Mucosa of stomach (tissue), 1 donor: ENCODE measurements around the gene FLT3LG.

Experiments used
- H3K27me3 ChIP-seq: one replicate; pipeline ENCODE4 v1.7.0; 2013; ENCODE audit warnings: mild to moderate bottlenecking, low read length; ENCODE audit not compliant: control insufficient read depth, insufficient read depth
- H3K36me3 ChIP-seq: one replicate; pipeline ENCODE4 v1.7.0; 2013; ENCODE audit warnings: low read length; ENCODE audit not compliant: control insufficient read depth, insufficient read depth
- H3K4me1 ChIP-seq: one replicate; pipeline ENCODE4 v1.7.0; 2013; ENCODE audit warnings: mild to moderate bottlenecking, low read length; ENCODE audit not compliant: control insufficient read depth, insufficient read depth
- H3K4me3 ChIP-seq: one replicate; pipeline ENCODE4 v1.7.0; 2013; ENCODE audit warnings: low read length
- H3K9ac ChIP-seq: one replicate; pipeline ENCODE4 v1.7.0; 2013; ENCODE audit warnings: mild to moderate bottlenecking, low read length, moderate library complexity
- H3K9me3 ChIP-seq: one replicate; pipeline ENCODE4 v1.7.0; 2013; ENCODE audit warnings: mild to moderate bottlenecking, low read length, moderate library complexity; ENCODE audit not compliant: control insufficient read depth
- donor health status: Pancreatic carcinoma.

FLT3LG gene

DNA sequence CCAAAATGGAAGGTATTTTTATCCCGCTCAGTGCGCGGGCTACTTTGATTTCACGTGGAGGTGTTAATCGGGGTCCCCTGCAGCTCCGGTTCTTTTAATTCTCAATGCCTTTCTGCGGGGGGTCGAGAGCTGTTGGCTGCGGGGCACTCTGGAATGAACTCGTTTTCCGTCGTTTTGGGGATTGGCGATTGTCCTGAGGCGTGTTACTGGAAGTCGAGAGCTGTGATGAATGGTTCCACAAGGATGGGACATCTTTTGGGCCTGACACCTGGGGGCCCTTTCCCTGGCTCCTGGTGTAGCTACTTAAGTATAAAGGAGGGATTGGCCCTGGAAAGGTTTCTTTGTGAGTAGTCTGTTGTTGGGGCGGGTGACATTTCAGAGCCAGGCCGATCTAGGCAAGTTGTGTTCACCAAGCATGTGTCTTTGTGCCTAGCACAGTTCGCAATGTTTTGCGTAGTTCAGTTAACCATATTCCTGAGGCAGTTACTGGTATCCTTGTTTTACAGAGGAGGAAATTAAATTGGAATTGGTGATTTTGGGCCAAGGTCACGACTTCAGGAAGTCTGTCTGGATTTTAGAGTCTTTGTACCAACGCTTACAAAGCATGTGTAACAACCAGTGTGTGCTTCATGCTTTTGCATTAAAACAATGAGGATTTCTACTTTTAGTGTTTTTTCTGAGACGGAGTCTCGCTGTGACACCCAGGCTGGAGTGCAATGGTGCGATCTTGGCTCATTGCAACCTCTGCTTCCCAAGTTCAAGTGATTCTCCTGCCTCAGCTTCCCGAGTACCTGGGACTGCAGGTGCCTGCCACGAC, 14.2 kb downstream of the FLT3LG start:
- H3K36me3 ChIP-seq: peaks cover 21% of the 10 kb centered on the region
- no peaks in the 10 kb centered on the region for H3K27me3 ChIP-seq
- no peaks in the 10 kb centered on the region for H3K9me3 ChIP-seq
- H3K4me3 ChIP-seq: peak overlapping the region; percentile 83
- H3K9ac ChIP-seq: peak overlapping the region; percentile 96
- peaks cover 22% of the 10 kb centered on the region for H3K4me1 ChIP-seq

DNA sequence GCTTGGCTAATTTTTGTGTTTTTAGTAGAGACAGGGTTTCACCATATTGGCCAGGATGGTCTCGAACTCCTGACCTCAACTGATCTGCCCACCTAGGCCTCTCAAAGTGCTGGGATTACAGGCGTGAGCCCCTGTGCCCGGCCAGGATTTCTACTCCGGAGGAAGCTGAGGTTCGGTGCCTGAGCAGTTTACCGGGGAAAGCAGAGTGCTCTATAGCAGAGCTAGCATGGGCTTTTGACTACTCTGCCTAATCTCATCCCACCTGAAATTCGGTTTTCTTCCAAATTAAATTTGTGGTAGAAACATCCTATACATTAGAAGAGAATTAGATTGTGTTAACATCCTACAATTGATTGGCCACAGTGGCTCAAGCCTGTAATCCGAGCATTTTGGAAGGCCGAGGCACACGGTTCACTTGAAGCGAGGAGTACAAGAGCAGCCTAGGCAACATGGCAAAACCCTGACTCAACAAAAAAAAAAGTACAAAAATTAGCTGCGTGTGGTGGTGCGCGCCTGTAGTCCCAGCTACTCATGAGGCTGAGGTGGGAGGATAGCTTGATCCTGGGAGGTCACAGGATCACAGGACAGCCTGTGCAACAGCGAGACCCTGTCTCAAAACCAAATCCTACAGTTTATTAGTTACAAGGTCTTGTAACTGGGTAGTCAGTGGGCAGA, 15.0 kb downstream of the FLT3LG start:
- H3K36me3 ChIP-seq: peaks cover 21% of the 10 kb centered on the region
- H3K9me3 ChIP-seq: no peaks in the 10 kb centered on the region
- H3K4me3 ChIP-seq: peak overlapping the region; percentile 83
- H3K27me3 ChIP-seq: no peaks in the 10 kb centered on the region
- peak overlapping the region; percentile 96 for H3K9ac ChIP-seq
- peaks cover 22% of the 10 kb centered on the region for H3K4me1 ChIP-seq

DNA sequence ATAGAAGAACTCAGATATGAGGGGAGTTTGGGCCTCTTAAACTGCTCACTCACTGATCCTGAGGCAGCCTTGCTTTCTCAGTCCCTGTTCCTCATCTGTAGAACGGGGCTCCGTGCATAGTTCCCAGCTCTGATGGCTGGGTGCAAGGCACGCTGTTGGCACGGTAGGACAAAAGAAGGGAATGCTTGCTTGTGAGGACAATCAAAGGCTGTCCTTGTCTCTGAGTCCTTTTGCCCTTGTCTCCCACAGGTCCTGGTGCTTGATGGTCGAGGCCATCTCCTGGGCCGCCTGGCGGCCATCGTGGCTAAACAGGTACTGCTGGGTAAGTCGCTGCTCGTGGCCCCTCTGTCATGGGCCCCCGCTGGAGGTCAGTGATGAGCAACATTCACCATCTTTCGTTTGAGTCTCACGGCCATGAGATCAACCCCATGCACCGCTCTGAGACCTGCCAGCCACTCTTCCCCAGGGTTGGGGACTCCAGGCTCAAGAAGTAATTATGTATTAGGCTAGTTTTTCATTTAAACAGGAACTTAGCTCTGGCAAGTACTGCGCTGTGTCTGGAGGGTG, 15.7 kb downstream of the FLT3LG start:
- Histone ChIP-seq H3K9ac (peak overlapping the region; percentile 96), H3K9me3 (no peaks in the 10 kb centered on the region), H3K27me3 (no peaks in the 10 kb centered on the region), H3K4me1 (peaks cover 22% of the 10 kb centered on the region), H3K36me3 (peaks cover 21% of the 10 kb centered on the region), H3K4me3 (no peak overlapping the region)

DNA sequence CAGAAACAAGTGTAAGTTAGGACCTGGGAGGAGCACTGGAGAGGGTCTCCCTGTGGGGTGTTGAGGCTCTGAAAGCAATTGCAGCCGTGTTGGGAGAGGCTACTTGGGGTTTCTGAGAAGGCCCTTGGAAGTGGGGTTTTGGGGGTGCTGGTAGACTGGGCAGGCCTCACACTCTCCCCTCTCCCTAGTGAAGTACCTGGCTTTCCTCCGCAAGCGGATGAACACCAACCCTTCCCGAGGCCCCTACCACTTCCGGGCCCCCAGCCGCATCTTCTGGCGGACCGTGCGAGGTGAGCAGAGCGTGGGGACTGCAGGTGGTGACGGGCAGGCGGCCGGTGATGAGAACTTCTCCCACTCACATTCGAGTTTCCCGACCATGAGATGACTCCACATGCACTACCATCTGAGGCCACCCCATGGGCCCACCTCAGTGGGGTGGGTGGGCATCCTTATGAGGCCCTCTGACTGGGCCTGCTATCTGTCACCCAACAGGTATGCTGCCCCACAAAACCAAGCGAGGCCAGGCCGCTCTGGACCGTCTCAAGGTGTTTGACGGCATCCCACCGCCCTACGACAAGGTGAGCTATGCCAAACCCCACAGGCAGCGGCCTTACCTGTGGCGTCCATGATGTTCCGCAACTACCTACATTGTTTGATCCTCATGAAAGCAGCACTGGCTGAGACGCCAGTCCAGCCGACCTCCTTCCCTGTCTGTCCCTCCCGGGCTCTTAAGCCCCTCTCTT, 16.4 kb downstream of the FLT3LG start:
- H3K9me3 ChIP-seq: no peaks in the 10 kb centered on the region
- no peaks in the 10 kb centered on the region for H3K27me3 ChIP-seq
- H3K9ac ChIP-seq: no peak overlapping the region
- peaks cover 21% of the 10 kb centered on the region for H3K36me3 ChIP-seq
- no peak overlapping the region for H3K4me3 ChIP-seq
- peaks cover 22% of the 10 kb centered on the region for H3K4me1 ChIP-seq

DNA sequence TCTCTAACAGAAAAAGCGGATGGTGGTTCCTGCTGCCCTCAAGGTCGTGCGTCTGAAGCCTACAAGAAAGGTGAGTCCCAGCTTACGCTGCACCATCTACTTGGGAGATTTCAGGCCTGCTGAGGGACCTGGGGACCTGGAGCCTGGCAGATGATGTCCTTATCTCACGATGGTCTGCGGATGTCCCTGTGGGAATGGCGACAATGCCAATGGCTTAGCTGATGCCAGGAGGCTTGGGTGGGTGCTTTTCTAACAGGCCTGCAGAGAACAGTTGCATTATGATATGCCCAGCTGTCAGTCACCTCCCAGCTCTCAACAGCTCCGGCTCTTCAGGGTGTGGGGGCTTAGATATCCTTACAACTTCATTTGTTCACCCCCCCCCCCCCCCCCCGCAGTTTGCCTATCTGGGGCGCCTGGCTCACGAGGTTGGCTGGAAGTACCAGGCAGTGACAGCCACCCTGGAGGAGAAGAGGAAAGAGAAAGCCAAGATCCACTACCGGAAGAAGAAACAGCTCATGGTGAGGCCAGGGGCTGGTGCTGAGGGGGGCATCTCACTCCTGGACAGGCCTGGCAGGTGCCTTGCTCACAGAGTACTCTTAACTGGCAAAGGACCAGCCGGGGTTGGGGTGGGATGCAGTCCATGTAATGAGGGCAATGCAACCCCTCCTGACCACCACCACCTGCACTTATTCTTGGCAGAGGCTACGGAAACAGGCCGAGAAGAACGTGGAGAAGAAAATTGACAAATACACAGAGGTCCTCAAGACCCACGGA, 17.2 kb downstream of the FLT3LG start:
- H3K9me3 ChIP-seq: no peaks in the 10 kb centered on the region
- H3K9ac ChIP-seq: no peak overlapping the region
- H3K27me3 ChIP-seq: no peaks in the 10 kb centered on the region
- no peak overlapping the region for H3K4me3 ChIP-seq
- H3K36me3 ChIP-seq: peaks cover 21% of the 10 kb centered on the region
- H3K4me1 ChIP-seq: peaks cover 22% of the 10 kb centered on the region

DNA sequence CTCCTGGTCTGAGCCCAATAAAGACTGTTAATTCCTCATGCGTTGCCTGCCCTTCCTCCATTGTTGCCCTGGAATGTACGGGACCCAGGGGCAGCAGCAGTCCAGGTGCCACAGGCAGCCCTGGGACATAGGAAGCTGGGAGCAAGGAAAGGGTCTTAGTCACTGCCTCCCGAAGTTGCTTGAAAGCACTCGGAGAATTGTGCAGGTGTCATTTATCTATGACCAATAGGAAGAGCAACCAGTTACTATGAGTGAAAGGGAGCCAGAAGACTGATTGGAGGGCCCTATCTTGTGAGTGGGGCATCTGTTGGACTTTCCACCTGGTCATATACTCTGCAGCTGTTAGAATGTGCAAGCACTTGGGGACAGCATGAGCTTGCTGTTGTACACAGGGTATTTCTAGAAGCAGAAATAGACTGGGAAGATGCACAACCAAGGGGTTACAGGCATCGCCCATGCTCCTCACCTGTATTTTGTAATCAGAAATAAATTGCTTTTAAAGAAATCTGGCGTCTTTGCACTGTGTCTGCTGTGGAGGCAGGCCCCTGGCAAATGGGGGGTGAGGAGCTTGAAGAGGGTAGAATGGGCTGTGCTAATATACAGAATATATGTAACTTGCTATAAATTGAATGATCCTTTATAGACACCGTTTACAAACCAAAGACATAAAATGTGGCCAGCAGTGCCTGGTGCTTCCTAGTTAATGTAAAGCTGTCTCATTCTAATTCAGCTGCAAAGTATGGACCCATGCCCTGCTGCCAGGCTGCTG, 18.0 kb downstream of the FLT3LG start:
- Histone ChIP-seq H3K9me3 (no peaks in the 10 kb centered on the region), H3K27me3 (no peaks in the 10 kb centered on the region), H3K36me3 (peaks cover 21% of the 10 kb centered on the region), H3K4me1 (peaks cover 25% of the 10 kb centered on the region), H3K9ac (no peak overlapping the region), H3K4me3 (no peak overlapping the region)

DNA sequence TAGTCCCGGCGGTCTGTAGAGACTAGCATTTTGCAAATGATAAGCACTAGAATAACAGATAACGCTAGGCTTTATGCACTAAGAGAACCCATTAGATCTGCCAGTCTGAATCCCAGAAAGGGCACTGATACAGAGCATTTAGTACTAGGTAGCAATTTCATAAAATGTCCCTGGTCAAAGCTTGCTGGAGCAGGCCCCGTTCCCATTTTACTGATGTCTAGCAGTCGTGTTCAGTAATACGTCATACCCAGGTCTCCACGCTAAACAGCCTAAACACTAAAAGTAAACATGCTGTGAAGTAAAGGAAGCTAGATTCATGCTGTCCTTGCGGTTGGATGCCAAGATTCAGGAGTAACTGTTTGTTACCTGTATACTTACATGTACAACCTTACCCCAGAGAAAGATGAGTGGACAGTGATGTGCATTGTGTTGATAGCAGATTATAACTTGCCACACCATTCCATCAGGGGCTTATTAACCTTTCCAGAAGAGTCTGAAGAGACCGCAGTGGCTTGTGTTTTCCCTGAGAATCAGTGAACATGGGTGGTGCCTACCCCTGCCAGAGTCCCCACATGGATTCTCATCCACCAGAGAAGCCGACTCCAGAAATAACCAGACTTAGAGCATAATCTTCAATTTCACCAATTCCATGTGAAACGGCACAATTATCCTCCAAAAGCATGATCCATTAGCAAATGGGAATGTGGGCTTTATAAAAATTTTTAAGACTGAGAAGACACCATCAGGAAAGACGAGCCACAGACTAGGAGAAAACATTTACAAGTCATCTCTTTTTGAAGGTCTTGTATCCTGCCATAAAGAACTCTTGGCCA, 18.8 kb downstream of the FLT3LG start:
- Histone ChIP-seq H3K36me3 (peaks cover 28% of the 10 kb centered on the region), H3K9me3 (no peaks in the 10 kb centered on the region), H3K27me3 (no peaks in the 10 kb centered on the region), H3K9ac (no peak overlapping the region), H3K4me1 (peaks cover 33% of the 10 kb centered on the region), H3K4me3 (no peak overlapping the region)

DNA sequence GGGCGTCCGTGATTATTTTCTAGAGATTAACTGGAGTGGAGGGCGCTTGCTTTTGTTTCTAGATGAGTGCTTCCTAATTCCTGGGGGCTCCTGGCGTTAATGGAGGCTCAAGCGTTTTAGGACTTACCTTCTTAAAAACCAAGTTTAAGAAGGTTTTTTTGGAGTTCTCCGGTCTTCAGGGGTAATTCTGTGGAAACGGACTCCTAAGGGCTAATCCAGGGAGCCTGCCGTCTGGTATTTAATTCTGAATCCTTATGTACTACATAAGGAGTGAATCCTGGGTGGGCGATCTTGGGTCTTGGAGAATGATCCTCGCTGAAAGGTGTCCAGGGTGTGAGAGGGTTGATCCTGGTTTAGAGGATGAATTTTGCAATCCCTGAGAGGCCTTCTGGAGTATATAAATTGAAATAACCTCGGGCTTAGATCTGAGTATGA, 22.6 kb downstream of the FLT3LG start:
- Histone ChIP-seq H3K4me1 (peaks cover 44% of the 10 kb centered on the region), H3K27me3 (no peaks in the 10 kb centered on the region), H3K4me3 (peak overlapping the region; percentile 98), H3K9me3 (no peaks in the 10 kb centered on the region), H3K9ac (peak overlapping the region; percentile 95), H3K36me3 (peaks cover 29% of the 10 kb centered on the region)

DNA sequence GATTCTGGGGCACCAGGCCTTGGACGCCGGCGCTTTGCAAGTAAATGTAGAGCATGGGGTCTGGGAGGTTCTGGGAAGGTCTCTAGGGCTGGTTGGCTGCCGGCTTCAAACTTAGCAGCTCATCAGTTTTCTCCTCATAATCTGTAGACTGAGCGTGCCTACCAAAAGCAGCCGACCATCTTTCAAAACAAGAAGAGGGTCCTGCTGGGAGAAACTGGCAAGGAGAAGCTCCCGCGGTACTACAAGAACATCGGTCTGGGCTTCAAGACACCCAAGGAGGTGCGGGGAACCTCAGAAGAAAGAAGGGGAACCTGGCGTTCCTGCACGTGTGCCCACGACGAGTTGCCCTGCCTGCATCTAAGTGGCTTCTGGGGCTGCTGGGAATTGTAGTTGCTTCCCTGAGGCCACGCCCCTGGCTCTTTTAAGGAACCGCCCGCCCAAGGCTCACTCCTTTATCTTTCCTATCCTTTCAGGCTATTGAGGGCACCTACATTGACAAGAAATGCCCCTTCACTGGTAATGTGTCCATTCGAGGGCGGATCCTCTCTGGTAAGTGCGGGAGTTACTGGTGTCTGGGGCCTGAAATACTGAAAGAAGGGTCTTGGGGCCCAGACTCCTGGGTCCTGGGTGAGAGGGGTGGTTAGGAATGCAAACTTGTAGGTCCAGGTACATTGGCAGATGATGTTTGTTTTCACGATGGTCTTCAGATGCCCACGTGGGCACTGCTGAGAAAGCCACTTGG, 23.2 kb downstream of the FLT3LG start:
- Histone ChIP-seq H3K4me1 (peaks cover 44% of the 10 kb centered on the region), H3K36me3 (peaks cover 23% of the 10 kb centered on the region), H3K4me3 (peak overlapping the region; percentile 98), H3K27me3 (no peaks in the 10 kb centered on the region), H3K9ac (peak overlapping the region; percentile 95), H3K9me3 (no peaks in the 10 kb centered on the region)

DNA sequence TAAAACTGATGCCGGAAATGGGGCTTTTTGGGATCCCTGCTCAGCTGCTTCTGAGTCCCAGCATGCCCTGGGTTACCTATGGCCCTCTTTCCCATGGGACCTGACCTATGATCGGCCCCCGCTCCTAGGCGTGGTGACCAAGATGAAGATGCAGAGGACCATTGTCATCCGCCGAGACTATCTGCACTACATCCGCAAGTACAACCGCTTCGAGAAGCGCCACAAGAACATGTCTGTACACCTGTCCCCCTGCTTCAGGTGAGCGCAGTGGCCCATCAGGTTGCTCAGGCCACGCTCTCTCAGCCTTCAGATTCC, 23.7 kb downstream of the FLT3LG start:
- Histone ChIP-seq H3K4me3 (peak overlapping the region; percentile 98), H3K9me3 (no peaks in the 10 kb centered on the region), H3K36me3 (peaks cover 23% of the 10 kb centered on the region), H3K9ac (peak overlapping the region; percentile 95), H3K27me3 (no peaks in the 10 kb centered on the region), H3K4me1 (peaks cover 44% of the 10 kb centered on the region)
